Measurements from ENCODE around the gene ATRN. TPM values are rescaled to one million over a fixed set of nuclear protein-coding genes. Genes with fewer than 3 reads are reported as not detected.

The ATRN gene
- total and polyA plus RNA-seq, 2 donors from 2014 or later, result 15.7 to 48.1 TPM

DNA sequence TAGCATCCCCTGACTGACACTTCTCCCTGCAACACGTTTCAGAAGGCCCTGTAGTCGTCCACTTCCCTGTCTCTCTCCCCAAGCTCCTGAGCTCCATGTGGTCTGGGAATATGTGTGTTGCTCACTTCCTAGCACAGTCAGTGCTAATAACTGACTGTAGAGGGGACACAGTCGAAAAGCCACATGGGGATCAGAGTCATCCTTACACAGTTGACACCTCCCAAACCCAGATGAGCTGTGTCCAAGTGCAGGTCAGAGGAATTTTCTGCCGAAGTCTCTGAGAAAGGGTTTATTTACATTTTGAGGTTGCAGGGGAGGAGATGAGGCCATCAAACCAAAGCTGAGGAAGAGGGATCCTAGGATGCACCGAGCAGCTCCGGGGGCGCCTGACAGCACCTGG is 214.5 kb downstream of the ATRN start:
- intact Hi-C loops (cut with DNase I), result no loop called here
- no peak for TF ChIP-seq CTCF (IDR thresholded peaks at IDR 0.05; ENCODE audit: borderline replicate concordance, extremely low read depth, insufficient read depth)
- FAIRE-seq, result no peak

GRCh38 chr20:3686421-3686820 is 215.6 kb downstream of the ATRN start:
- Histone ChIP-seq H3K4me1 (ENCODE audit: control insufficient read depth in 2 of 3, insufficient read depth in 2 of 3, low read depth in 1 of 3, low read length in 3 of 3) (peaks cover 0 to 5% (median 4%) of the 10 kb centered on the region in 3 donors), H3K27me3 (ENCODE audit: control insufficient read depth, insufficient read depth, low read length) (no peaks in the 10 kb centered on the region), H3K27ac (ENCODE audit: low read depth in 2 of 2, low read length in 2 of 2) (no peak overlapping the region), H3K36me3 (ENCODE audit: control insufficient read depth in 2 of 3, insufficient read depth in 3 of 3, low read length in 3 of 3) (no peaks in the 10 kb centered on the region), H3K4me3 (ENCODE audit: low read length in 3 of 3) (no peak overlapping the region), H3K9me3 (ENCODE audit: control insufficient read depth in 2 of 3, insufficient read depth in 1 of 3, low read length in 3 of 3) (no peaks in the 10 kb centered on the region), H3K9ac (ENCODE audit: low read length in 3 of 3) (no peak overlapping the region)
- intact Hi-C loops (cut with DNase I), result no loop called here
- FAIRE-seq, result no peak
- no peak for TF ChIP-seq CTCF (IDR thresholded peaks at IDR 0.05; ENCODE audit: borderline replicate concordance, extremely low read depth, insufficient read depth)
- DNase-seq, result peak in 1 of 5 donors; percentile 1

More for the DNA sequence above, 214.5 kb downstream of the ATRN start:
- Histone ChIP-seq H3K9ac (ENCODE audit: low read length in 3 of 3) (no peak overlapping the region), H3K36me3 (ENCODE audit: control insufficient read depth in 2 of 3, insufficient read depth in 3 of 3, low read length in 3 of 3) (no peaks in the 10 kb centered on the region), H3K27ac (ENCODE audit: low read depth in 2 of 2, low read length in 2 of 2) (no peak overlapping the region), H3K4me1 (ENCODE audit: control insufficient read depth in 2 of 3, insufficient read depth in 2 of 3, low read depth in 1 of 3, low read length in 3 of 3) (peaks cover 0 to 5% (median 4%) of the 10 kb centered on the region in 3 donors), H3K27me3 (ENCODE audit: control insufficient read depth, insufficient read depth, low read length) (no peaks in the 10 kb centered on the region), H3K4me3 (ENCODE audit: low read length in 3 of 3) (no peak overlapping the region), H3K9me3 (ENCODE audit: control insufficient read depth in 2 of 3, insufficient read depth in 1 of 3, low read length in 3 of 3) (no peaks in the 10 kb centered on the region)
- DNase-seq, result no peak

DNA sequence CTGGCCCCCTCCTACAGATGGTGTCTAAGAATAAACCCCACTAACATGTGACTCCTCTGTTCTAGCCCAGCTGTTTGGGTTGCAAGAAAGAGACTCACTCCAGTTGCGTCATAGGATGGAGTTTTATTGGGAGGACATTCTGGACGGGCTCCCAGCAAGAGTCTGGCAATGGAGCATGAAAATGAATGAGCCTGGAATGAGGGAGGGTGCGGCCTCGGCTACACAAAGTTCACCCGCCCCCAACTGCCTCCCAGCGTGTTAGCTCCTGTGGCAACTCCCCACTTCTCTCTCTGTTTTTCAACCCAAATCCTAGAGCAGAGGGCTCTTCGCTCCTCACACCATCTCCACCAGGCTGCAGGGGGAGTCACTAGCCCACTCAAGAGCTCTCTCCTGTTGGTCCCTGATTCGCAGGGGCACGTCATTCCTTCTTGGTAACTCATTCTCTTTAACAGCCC is 216.1 kb downstream of the ATRN start:
- intact Hi-C loops (cut with DNase I), result no loop called here
- no peaks in the 10 kb centered on the region for H3K27me3 ChIP-seq (ENCODE audit: control insufficient read depth, insufficient read depth, low read length)
- TF ChIP-seq CTCF (IDR thresholded peaks at IDR 0.05; ENCODE audit: borderline replicate concordance, extremely low read depth, insufficient read depth), result no peak
- H3K9me3 ChIP-seq (ENCODE audit: control insufficient read depth in 2 of 3, insufficient read depth in 1 of 3, low read length in 3 of 3), result no peaks in the 10 kb centered on the region
- H3K4me1 ChIP-seq (ENCODE audit: control insufficient read depth in 2 of 3, insufficient read depth in 2 of 3, low read depth in 1 of 3, low read length in 3 of 3), result peaks cover 0 to 4% (median 3%) of the 10 kb centered on the region in 3 donors
- peak in 4 of 5 donors; percentile 78 to 96 (median 84) for DNase-seq
- H3K36me3 ChIP-seq (ENCODE audit: control insufficient read depth in 2 of 3, insufficient read depth in 3 of 3, low read length in 3 of 3), result no peaks in the 10 kb centered on the region
- no peak for FAIRE-seq
- H3K27ac ChIP-seq (ENCODE audit: low read depth in 2 of 2, low read length in 2 of 2), result peak overlapping the region in 1 of 2 donors; percentile 0
- H3K4me3 ChIP-seq (ENCODE audit: low read length in 3 of 3), result no peak overlapping the region
- no peak overlapping the region for H3K9ac ChIP-seq (ENCODE audit: low read length in 3 of 3)

GRCh38 chr20:3687655-3688054 is 216.8 kb downstream of the ATRN start:
- Histone ChIP-seq H3K36me3 (ENCODE audit: control insufficient read depth in 2 of 3, insufficient read depth in 3 of 3, low read length in 3 of 3) (no peaks in the 10 kb centered on the region), H3K27ac (ENCODE audit: low read depth in 2 of 2, low read length in 2 of 2) (no peak overlapping the region), H3K4me3 (ENCODE audit: low read length in 3 of 3) (no peak overlapping the region), H3K27me3 (ENCODE audit: control insufficient read depth, insufficient read depth, low read length) (no peaks in the 10 kb centered on the region), H3K9me3 (ENCODE audit: control insufficient read depth in 2 of 3, insufficient read depth in 1 of 3, low read length in 3 of 3) (no peaks in the 10 kb centered on the region), H3K9ac (ENCODE audit: low read length in 3 of 3) (no peak overlapping the region), H3K4me1 (ENCODE audit: control insufficient read depth in 2 of 3, insufficient read depth in 2 of 3, low read depth in 1 of 3, low read length in 3 of 3) (peaks cover 0 to 4% (median 3%) of the 10 kb centered on the region in 3 donors)
- DNase-seq (peak in 2 of 5 donors; percentile 35 to 76), FAIRE-seq (no peak)
- intact Hi-C loops (cut with DNase I), result no loop called here
- no peak for TF ChIP-seq CTCF (IDR thresholded peaks at IDR 0.05; ENCODE audit: borderline replicate concordance, extremely low read depth, insufficient read depth)
